Endothelial cell of umbilical vein (primary cell): Measurements from ENCODE around the gene PIK3R2.

Source experiments
- CTCF ChIP-seq, 2 donors: IDR thresholded peaks; 1 replicate in 1 of 2; 2 replicates in 1 of 2; pipeline ENCODE4 v1.5.1; 2011; ENCODE audit warnings: low read length in 2 of 2, mild to moderate bottlenecking in 2 of 2, moderate library complexity in 2 of 2, control low read depth in 1 of 2, inconsistent platforms in 1 of 2, low read depth in 1 of 2; ENCODE audit not compliant: insufficient read depth in 1 of 2; ENCODE audit errors: extremely low read depth in 1 of 2
- EZH2 ChIP-seq: IDR thresholded peaks from 2 replicates; pipeline ENCODE4 v1.6.1; 2012; ENCODE audit warnings: borderline replicate concordance, low read depth, mild to moderate bottlenecking, moderate library complexity, low read length, inconsistent platforms; ENCODE audit not compliant: severe bottlenecking
- FOS ChIP-seq: IDR thresholded peaks from 2 replicates; pipeline ENCODE4 v1.6.1; 2011; ENCODE audit warnings: mild to moderate bottlenecking, low read length, moderate library complexity, borderline replicate concordance; ENCODE audit not compliant: insufficient read depth
- GATA2 ChIP-seq: IDR thresholded peaks from 2 replicates; pipeline ENCODE4 v1.7.0; 2011; ENCODE audit warnings: low read depth, mild to moderate bottlenecking, moderate library complexity, mixed read lengths, low read length; ENCODE audit not compliant: insufficient read length, insufficient read depth
- JUN ChIP-seq: IDR thresholded peaks from 2 replicates; pipeline ENCODE4 v1.6.1; 2011; ENCODE audit warnings: borderline replicate concordance, low read depth; ENCODE audit not compliant: insufficient read length, insufficient read depth
- MYC ChIP-seq: IDR thresholded peaks from one replicate; pipeline ENCODE4 v1.6.1; 2011; ENCODE audit warnings: mild to moderate bottlenecking, low read depth, low read length
- POLR2A ChIP-seq: IDR thresholded peaks from 2 replicates; pipeline ENCODE4 v1.6.1; 2012; ENCODE audit warnings: low read depth, mild to moderate bottlenecking, control low read depth, low read length
- POLR2AphosphoS5 ChIP-seq: IDR thresholded peaks from 2 replicates; pipeline ENCODE4 v1.6.1; 2012; ENCODE audit warnings: low read depth, mild to moderate bottlenecking, control low read depth, low read length, moderate library complexity; ENCODE audit not compliant: insufficient read depth
- TF ChIP-seq, protein P1 (sequence below): IDR thresholded peaks from 2 replicates; pipeline ENCODE4 v1.6.1; 2011; ENCODE audit not compliant: insufficient read depth, insufficient read length

DNA sequence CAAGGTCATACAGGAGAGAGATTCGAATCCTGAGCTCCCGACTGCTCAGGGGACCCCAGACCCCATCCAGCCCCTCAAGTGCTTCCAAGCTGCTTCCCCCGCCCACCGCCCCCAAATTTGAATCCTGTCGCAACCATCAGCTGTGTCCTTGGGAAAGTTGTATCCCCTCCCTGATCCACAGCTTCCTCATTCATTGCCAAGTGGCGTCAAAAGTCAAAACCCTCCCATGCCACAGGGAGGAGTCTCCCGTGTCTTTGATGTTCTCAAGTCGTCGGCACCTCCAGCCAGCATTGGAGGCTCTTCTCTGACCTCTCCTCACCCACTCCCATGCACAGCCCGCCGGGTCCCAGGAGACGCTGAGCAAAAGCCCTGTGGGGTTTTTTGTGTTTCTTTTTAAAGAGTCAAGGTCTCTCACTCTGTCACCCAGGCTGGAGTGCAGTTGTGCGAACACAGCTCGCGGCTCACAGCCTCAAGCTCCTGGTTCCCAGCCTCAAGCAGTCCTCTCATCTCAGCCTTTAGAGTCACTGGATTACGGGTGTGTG is 17.8 kb downstream of the PIK3R2 start:
- TF ChIP-seq POLR2A (no peak), CTCF (IDR thresholded peaks at IDR 0.05; ENCODE audit: extremely low read depth in 1 of 2, insufficient read depth in 1 of 2, low read depth in 1 of 2, low read length in 2 of 2) (no peak), EZH2 (no peak), POLR2AphosphoS5 (no peak), FOS (no peak), JUN (no peak), GATA2 (no peak), MYC (no peak)
- TF ChIP-seq, protein P1, sequence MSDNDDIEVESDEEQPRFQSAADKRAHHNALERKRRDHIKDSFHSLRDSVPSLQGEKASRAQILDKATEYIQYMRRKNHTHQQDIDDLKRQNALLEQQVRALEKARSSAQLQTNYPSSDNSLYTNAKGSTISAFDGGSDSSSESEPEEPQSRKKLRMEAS: no peak
